Upper lobe of left lung (tissue), 6 donors: ENCODE measurements around the gene PLPP7. TPM values are rescaled to one million over a fixed set of nuclear protein-coding genes. Genes with fewer than 3 reads are reported as not detected.

ENCODE experiments used
- ATAC-seq, 2 donors: fragments of 200-7000 bp; cut with Tn5 transposase; one replicate each; pipeline ENCODE4 v1.9.1; 2022; ENCODE audit warnings: mild to moderate bottlenecking in 2 of 2, moderate library complexity in 2 of 2; ENCODE audit not compliant: low FRiP score in 2 of 2
- DNase-seq, 2 donors: peaks; one replicate each; pipeline ENCODE4 v3.0.0-alpha.2; 2019 to 2020
- H3K27ac ChIP-seq, 4 donors: fragments of 200-600 bp; sonication (generic); one replicate each; pipeline ENCODE4 v1.5.1; 2016 to 2019
- H3K27me3 ChIP-seq, 4 donors: fragments of 200-600 bp; sonication (generic); one replicate each; pipeline ENCODE4 v1.5.1; 2017 to 2019
- H3K36me3 ChIP-seq, 4 donors: fragments of 200-600 bp; sonication (generic); one replicate each; pipeline ENCODE4 v1.5.1; 2016 to 2019
- H3K4me1 ChIP-seq, 4 donors: fragments of 200-600 bp; sonication (generic); one replicate each; pipeline ENCODE4 v1.5.1; 2018 to 2019
- H3K4me3 ChIP-seq, 4 donors: fragments of 200-600 bp; sonication (generic); one replicate each; pipeline ENCODE4 v1.5.1; 2017 to 2019; ENCODE audit warnings: mild to moderate bottlenecking in 2 of 4, moderate library complexity in 1 of 4
- H3K9me3 ChIP-seq, 4 donors: fragments of 200-600 bp; sonication (generic); one replicate each; pipeline ENCODE4 v1.5.1; 2018 to 2019
- EP300 ChIP-seq, 4 donors: sonication (generic); formaldehyde crosslinking; IDR thresholded peaks; one replicate each; pipeline ENCODE4 v1.5.1; 2017; ENCODE audit warnings: antibody characterized with exemption in 4 of 4, control low read depth in 2 of 4
- POLR2A ChIP-seq, 4 donors: fragments of 450-650 bp; IDR thresholded peaks; one replicate each; pipeline ENCODE4 v1.5.1; 2016 to 2017; ENCODE audit warnings: antibody characterized with exemption in 4 of 4, mild to moderate bottlenecking in 2 of 4
- POLR2AphosphoS5 ChIP-seq, 2 donors: sonication (generic); formaldehyde crosslinking; IDR thresholded peaks; one replicate each; pipeline ENCODE4 v1.5.1; 2017; ENCODE audit warnings: antibody characterized with exemption in 2 of 2
- WGBS, 2 donors: methylation state at CpG; one replicate each; pipeline ENCODE4 v1.1.5; 2017 to 2018; 5-methylcytosine and 5-hydroxymethylcytosine counted together
- total RNA-seq, 6 donors: library from RNA; depleted of rRNA in 4 of 6; stranded (reverse); fragments of >200 nt in 4 of 6; gene quantifications; one replicate each; pipeline versions ENCODE4 v1.1.0 to v1.2.1, GENCODE V29; 2016 to 2021
- TF ChIP-seq, protein P1 (sequence below), 6 experiments: fragments of 450-650 bp in 4 of 6; fragments of 200-600 bp in 2 of 6; sonication (generic) in 2 of 6; IDR thresholded peaks; one replicate each; pipeline ENCODE4 v1.5.1; 2016 to 2019; ENCODE audit warnings: antibody characterized with exemption in 6 of 6
- donor health status: DM: no; HTN: no; CAD: no; lungs with moderate emphysema.
- donor health status: DM: no; HTN: yes; CAD: no; lungs with severe emphysema.

Gene PLPP7
- total RNA-seq, 6 donors from 2014 or later: 0.76 to 3.2 (median 1.6) TPM

DNA sequence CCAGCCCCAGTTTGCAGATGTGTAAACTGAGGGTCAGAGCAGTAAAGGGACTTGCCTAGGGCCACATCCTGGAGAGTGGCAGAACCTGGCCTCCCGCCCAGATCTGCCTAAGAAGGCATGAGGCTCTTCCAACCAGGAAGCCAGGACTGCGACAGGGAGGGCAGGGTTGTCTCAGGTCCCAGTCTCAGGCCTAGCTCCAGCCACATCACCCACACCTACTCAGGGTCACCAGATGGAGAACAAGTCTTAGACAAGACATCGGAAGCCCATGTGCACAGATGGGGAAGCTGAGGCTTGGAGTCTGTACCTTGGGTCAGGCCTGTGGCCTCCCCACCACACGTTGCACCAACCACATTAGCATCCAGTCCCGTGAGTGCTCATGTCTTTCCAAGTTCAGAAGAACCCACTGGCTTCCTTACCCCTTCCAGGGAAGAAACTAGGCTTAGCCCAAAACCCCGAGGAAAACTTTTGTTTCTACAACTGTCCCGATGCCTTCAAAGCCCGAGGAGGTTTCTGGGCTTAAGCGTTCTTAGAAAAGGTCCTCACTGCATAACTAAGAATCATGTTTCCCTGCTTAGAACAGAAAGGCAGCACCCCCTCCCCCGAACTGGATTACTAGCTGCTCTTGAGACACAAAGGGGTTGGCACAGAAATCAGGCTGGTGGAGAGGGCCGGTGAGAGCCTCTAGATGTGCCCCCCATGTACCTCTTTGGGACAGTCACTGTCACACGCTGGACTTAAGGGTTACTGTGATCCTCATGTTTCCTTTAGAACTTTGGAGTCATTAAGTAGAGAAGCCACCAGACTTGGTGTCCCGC is 15.5 kb upstream of the PLPP7 start:
- peak overlapping the region in 3 of 4 donors; percentile 80 to 86 (median 82) for H3K4me3 ChIP-seq

DNA sequence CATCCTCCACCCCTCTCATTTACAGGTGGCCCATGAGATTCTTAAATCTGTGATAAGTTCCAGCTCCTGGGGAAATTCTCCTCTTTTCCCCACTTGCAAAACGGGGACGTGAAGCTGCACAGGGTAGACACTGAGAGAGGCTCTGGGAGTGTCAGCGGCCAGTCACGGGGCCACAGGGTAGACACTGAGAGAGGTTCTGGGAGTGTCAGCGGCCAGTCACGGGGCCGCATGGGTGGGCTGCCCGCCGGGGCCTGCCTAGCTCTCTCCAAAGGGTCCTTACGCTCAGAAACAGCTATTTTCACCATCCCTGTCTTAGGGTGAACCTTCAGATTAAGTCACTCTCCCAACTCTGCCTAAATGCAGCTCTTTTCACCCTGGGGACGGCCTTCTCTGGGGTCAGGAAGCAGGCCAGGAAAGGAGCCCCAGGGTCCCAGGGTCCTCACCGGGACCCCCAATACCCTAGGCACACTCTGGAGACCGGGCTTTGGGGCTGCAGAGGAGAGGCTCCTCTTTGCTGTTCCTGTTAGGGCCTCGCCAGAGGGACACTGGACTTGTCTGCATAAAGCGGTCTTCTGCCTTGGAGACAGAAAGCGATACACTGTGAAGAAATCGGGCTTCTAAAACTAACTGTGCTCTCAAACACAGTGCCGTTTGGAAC is 14.7 kb upstream of the PLPP7 start:
- H3K27ac ChIP-seq: peak overlapping the region; percentile 87 to 93 (median 92)
- H3K4me3 ChIP-seq: peak overlapping the region; percentile 18 to 86 (median 81)
- no peaks in the 10 kb centered on the region for H3K9me3 ChIP-seq
- peak; percentile 75 to 78 for DNase-seq
- ATAC-seq: peak; percentile 48 to 60
- WGBS, 2 donors: 31 to 58% methylated on average over 13 to 18 of the region's 18 CpGs
- TF ChIP-seq, protein P1, sequence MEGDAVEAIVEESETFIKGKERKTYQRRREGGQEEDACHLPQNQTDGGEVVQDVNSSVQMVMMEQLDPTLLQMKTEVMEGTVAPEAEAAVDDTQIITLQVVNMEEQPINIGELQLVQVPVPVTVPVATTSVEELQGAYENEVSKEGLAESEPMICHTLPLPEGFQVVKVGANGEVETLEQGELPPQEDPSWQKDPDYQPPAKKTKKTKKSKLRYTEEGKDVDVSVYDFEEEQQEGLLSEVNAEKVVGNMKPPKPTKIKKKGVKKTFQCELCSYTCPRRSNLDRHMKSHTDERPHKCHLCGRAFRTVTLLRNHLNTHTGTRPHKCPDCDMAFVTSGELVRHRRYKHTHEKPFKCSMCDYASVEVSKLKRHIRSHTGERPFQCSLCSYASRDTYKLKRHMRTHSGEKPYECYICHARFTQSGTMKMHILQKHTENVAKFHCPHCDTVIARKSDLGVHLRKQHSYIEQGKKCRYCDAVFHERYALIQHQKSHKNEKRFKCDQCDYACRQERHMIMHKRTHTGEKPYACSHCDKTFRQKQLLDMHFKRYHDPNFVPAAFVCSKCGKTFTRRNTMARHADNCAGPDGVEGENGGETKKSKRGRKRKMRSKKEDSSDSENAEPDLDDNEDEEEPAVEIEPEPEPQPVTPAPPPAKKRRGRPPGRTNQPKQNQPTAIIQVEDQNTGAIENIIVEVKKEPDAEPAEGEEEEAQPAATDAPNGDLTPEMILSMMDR (IDR thresholded peaks at IDR 0.05): no peak
- TF ChIP-seq POLR2AphosphoS5 (IDR thresholded peaks at IDR 0.05) (peak in 1 of 2 donors; percentile 46), POLR2A (IDR thresholded peaks at IDR 0.05) (peak in 2 of 4 donors; percentile 62 to 75)
- H3K4me1 ChIP-seq: peaks cover 38 to 79% (median 47%) of the 10 kb centered on the region in 4 donors
- no peaks in the 10 kb centered on the region for H3K36me3 ChIP-seq
- no peaks in the 10 kb centered on the region for H3K27me3 ChIP-seq

More for the DNA sequence above, 15.5 kb upstream of the PLPP7 start:
- peak overlapping the region; percentile 87 to 93 (median 92) for H3K27ac ChIP-seq
- DNase-seq (peak in 1 of 2 donors; percentile 55), ATAC-seq (peak; percentile 1 to 3)
- no peaks in the 10 kb centered on the region for H3K9me3 ChIP-seq
- 33 to 44% methylated on average over 12 to 13 of the region's 13 CpGs for WGBS, 2 donors
- no peaks in the 10 kb centered on the region for H3K36me3 ChIP-seq
- H3K4me1 ChIP-seq: peaks cover 45 to 86% (median 54%) of the 10 kb centered on the region in 4 donors
- TF ChIP-seq, protein P1 (IDR thresholded peaks at IDR 0.05): no peak
- TF ChIP-seq EP300 (IDR thresholded peaks at IDR 0.05) (no peak), POLR2AphosphoS5 (IDR thresholded peaks at IDR 0.05) (no peak), POLR2A (IDR thresholded peaks at IDR 0.05) (no peak)
- no peaks in the 10 kb centered on the region for H3K27me3 ChIP-seq

DNA sequence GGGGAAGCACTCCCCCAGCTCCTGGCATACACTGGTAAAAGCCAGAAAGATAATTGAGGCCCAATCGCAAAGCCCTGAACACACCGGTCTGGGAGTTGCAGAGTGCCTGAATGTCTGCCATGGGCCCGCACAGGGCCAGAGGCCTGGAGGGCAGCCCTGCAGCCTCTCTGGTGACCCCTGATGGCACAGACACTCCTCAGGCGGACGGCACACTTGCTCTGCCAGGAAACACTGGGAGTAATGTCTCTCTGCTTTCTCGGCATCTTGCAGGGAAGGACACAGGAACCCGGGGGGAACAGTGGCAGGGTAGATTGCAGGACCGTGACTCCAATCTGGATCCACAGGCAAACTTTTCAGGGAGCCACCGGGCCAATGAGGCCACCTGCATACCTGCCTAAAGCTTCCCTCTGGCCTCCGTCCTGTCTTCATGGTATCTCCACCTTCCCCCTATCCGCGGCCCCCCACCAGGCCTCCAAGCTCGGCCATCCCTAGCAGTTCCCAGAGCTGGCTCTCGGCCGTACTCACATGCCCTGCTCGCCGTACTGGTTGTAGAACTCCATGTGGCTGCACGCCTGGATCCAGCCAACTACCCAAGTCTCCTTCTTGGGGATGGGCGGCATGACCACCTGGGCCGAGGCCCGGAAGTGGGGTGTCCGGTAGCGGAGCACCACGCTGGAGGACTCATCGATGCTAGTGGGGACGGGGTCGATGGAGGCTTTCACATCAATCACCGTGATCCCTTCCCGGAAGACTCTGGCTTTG is 14.0 kb upstream of the PLPP7 start:
- peaks cover 33 to 72% (median 43%) of the 10 kb centered on the region in 4 donors for H3K4me1 ChIP-seq
- H3K9me3 ChIP-seq: no peaks in the 10 kb centered on the region
- WGBS, 2 donors: 44 to 68% methylated on average over 21 to 22 of the region's 29 CpGs
- H3K4me3 ChIP-seq: peak overlapping the region; percentile 22 to 86 (median 81)
- H3K27me3 ChIP-seq: no peaks in the 10 kb centered on the region
- DNase-seq (peak; percentile 52 to 59), ATAC-seq (peak in 1 of 2 donors; percentile 30)
- no peaks in the 10 kb centered on the region for H3K36me3 ChIP-seq
- peak overlapping the region; percentile 87 to 93 (median 92) for H3K27ac ChIP-seq
- TF ChIP-seq, protein P1 (IDR thresholded peaks at IDR 0.05): peak in 1 of 6 experiments; percentile 32
- no peak for TF ChIP-seq POLR2AphosphoS5 (IDR thresholded peaks at IDR 0.05)

DNA sequence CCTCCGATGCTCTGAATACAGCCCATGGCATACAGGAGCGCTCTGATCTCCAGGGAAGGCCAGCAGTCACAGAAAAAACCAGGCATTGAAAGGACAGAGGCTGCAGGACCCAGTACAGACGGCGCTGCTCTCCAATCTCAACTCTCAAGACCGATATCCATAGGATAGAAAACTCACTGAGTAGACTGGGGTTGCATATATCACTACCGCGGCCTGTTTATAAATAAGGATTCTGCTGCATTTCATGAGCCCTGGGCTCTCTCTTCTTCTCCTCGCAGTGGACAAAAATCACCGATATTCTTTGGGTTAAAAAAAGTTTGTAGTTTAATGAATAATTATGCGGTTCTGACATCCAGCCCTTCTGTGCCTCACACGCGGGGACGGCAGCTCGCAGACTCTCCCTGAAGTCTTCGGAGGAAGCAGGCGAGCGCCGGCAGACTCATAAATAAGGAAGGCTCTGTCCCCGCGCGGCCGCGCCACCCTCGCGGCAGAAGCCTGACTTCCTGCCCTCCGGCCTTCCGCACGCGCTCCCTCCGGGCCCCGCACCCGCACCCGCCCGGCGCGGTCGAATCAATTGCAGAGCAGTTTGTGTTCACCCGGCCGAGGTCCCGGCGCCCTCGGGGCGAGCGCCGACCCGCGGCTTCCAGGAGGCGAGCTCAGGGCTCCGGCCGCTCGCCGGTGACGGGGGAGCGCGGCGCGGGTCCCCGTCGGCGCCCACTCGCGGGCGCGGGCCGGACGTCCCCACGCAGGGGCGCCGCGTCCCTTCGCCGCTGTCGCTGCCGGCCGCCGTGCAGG is 13.2 kb upstream of the PLPP7 start, which contains the start of gene FAM78A:
FAM78A (minus strand) TSS at position 417 of the 795 bp plus-strand sequence; CDS start at position 86, 331 bp downstream.
- peaks cover 28 to 65% (median 38%) of the 10 kb centered on the region in 4 donors for H3K4me1 ChIP-seq
- DNase-seq: peak; percentile 74 to 95
- 9 to 38% methylated on average over 9 to 36 of the region's 76 CpGs for WGBS, 2 donors

More for the DNA sequence above, 13.2 kb upstream of the PLPP7 start, which contains the start of gene FAM78A:
- TF ChIP-seq EP300 (IDR thresholded peaks at IDR 0.05): no peak
- TF ChIP-seq POLR2A (IDR thresholded peaks at IDR 0.05): peak in 2 of 4 donors; percentile 6 to 48
- TF ChIP-seq, protein P1 (IDR thresholded peaks at IDR 0.05): peak in 2 of 6 experiments; percentile 11 to 16
- peak in 1 of 2 donors; percentile 18 for TF ChIP-seq POLR2AphosphoS5 (IDR thresholded peaks at IDR 0.05)
- H3K27ac ChIP-seq: peak within 1 kb of the TSS; percentile 87 to 93 (median 92)
- no peaks in the 10 kb centered on the region for H3K36me3 ChIP-seq
- no peaks in the 10 kb centered on the region for H3K9me3 ChIP-seq
- peaks cover 0 to 3% (median 0%) of the 10 kb centered on the region in 4 donors for H3K27me3 ChIP-seq
- peak in 1 of 2 donors; percentile 30 for ATAC-seq
- H3K4me3 ChIP-seq: peak within 1 kb of the TSS; percentile 71 to 86 (median 81)
